ENCODE data around the gene PRR23B. TPM values are rescaled to one million over a fixed set of nuclear protein-coding genes. Genes with fewer than 3 reads are reported as not detected.
"Not testable (repeated sequence)": the region's sequence is repeated elsewhere in the genome, so short reads cannot be mapped to it uniquely, and the experiment has no call there.

PRR23B gene
- total RNA-seq: not detected

DNA sequence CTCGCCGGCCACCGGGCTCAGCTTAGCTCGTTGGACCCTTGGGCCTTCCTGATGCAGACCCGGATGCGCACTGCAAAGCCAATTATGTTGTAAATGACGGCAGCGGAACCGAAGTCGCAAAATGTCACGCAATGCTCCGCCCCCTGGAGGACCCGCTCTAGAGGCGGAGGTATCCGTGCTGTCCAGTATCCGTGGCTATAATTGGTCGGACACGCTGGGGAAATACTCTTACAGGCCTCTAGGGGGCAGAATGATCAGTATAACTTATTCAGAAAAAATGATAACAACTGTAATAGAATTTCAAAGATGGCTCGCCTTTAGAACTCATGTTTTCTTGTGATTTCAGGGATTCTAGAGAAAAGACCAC, at the start of gene PRR23B:
PRR23B (minus strand) TSS at position 59 of the 367 bp plus-strand sequence. CDS start 265 bp downstream, outside the sequence.
- Histone ChIP-seq H3K27ac (ENCODE audit: low read depth, low read length) (no peak within 1 kb of the TSS), H3K4me1 (ENCODE audit: control insufficient read depth in 3 of 3, insufficient read depth in 3 of 3, low read length in 3 of 3) (no peaks in the 10 kb centered on the region), H3K4me3 (ENCODE audit: low read length in 3 of 3) (no peak within 1 kb of the TSS), H3K9ac (ENCODE audit: low read depth in 1 of 3, low read length in 3 of 3) (no peak within 1 kb of the TSS), H3K27me3 (ENCODE audit: control insufficient read depth in 3 of 3, insufficient read depth in 3 of 3, low read length in 3 of 3) (peaks cover 0 to under 1% (median 0%) of the 10 kb centered on the region in 3 donors), H3K36me3 (ENCODE audit: control insufficient read depth in 3 of 3, insufficient read depth in 3 of 3, low read length in 3 of 3) (no peaks in the 10 kb centered on the region), H3K9me3 (ENCODE audit: control insufficient read depth in 3 of 3, low read length in 3 of 3) (no peaks in the 10 kb centered on the region)

DNA sequence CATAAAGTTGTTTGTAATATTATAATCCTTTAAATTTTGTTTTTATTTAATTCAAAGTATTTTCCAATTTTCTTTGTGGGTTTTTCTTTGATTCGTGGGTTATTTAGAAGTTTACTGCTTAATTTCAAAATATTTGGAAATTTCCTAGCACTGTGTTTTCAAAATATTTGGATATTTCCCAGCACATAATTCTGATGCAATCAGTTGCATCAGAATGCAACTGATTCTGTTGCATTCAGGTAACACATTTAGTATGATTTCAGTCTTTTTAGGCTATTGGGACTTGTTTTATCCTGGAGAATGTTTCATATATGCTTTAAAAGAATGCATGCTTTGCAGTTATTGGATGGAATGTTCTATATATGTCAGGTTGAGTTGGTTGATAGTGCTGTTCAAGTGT, 42.2 kb upstream of the PRR23B start:
- H3K27me3 ChIP-seq (ENCODE audit: control insufficient read depth in 3 of 3, insufficient read depth in 3 of 3, low read length in 3 of 3): no peaks in the 10 kb centered on the region
- no peak overlapping the region for H3K27ac ChIP-seq (ENCODE audit: low read depth, low read length)

DNA sequence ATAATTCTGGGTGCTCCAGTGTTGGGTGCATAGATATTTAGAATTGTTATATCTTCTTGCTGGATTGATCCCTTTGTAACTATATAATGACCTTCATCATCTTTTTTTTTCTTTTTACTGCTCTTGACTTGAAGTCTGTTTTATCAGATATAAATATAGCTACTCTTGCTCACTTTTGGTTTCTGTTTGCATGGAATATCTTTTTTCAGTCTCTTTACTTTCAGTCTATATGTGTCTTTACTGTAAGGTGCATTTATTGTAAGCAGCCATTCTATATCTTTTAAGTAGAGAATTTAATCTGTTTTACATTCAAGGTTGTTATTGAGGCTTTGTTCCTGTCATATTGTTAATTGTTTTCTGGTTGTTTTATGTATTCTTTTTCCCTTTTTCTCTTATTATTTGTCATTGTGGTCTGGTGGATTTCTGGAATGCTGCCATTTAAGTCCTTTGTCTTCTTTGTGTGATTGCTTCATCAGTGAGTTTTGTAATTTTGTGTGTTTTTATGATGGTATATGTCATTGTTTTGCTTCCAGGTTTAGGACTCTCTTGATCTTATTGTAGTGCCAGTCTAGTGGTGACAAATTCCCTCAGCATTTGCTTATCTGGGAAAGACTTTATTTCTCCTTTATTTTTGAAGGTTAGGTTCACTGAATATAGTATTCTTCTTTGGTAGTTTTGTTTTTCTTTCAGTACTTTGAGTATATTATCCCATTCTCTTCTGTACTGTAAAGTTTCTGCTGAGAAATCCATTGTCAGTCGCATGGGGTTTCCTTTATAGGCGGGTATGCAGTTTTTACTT, 32.3 kb upstream of the PRR23B start:
- Histone ChIP-seq H3K4me3 (ENCODE audit: low read length in 3 of 3) (no peak overlapping the region), H3K9me3 (ENCODE audit: control insufficient read depth in 3 of 3, low read length in 3 of 3) (peaks cover 3 to 7% (median 4%) of the 10 kb centered on the region in 3 donors), H3K36me3 (ENCODE audit: control insufficient read depth in 3 of 3, insufficient read depth in 3 of 3, low read length in 3 of 3) (no peaks in the 10 kb centered on the region), H3K9ac (ENCODE audit: low read depth in 1 of 3, low read length in 3 of 3) (no peak overlapping the region), H3K27ac (ENCODE audit: low read depth, low read length) (no peak overlapping the region), H3K27me3 (ENCODE audit: control insufficient read depth in 3 of 3, insufficient read depth in 3 of 3, low read length in 3 of 3) (no peaks in the 10 kb centered on the region), H3K4me1 (ENCODE audit: control insufficient read depth in 3 of 3, insufficient read depth in 3 of 3, low read length in 3 of 3) (no peaks in the 10 kb centered on the region)

More for the DNA sequence above, 42.2 kb upstream of the PRR23B start:
- H3K4me1 ChIP-seq (ENCODE audit: control insufficient read depth in 3 of 3, insufficient read depth in 3 of 3, low read length in 3 of 3): no peaks in the 10 kb centered on the region
- H3K9me3 ChIP-seq (ENCODE audit: control insufficient read depth in 3 of 3, low read length in 3 of 3): no peaks in the 10 kb centered on the region
- H3K4me3 ChIP-seq (ENCODE audit: low read length in 3 of 3): no peak overlapping the region
- H3K36me3 ChIP-seq (ENCODE audit: control insufficient read depth in 3 of 3, insufficient read depth in 3 of 3, low read length in 3 of 3): no peaks in the 10 kb centered on the region
- H3K9ac ChIP-seq (ENCODE audit: low read depth in 1 of 3, low read length in 3 of 3): no peak overlapping the region

DNA sequence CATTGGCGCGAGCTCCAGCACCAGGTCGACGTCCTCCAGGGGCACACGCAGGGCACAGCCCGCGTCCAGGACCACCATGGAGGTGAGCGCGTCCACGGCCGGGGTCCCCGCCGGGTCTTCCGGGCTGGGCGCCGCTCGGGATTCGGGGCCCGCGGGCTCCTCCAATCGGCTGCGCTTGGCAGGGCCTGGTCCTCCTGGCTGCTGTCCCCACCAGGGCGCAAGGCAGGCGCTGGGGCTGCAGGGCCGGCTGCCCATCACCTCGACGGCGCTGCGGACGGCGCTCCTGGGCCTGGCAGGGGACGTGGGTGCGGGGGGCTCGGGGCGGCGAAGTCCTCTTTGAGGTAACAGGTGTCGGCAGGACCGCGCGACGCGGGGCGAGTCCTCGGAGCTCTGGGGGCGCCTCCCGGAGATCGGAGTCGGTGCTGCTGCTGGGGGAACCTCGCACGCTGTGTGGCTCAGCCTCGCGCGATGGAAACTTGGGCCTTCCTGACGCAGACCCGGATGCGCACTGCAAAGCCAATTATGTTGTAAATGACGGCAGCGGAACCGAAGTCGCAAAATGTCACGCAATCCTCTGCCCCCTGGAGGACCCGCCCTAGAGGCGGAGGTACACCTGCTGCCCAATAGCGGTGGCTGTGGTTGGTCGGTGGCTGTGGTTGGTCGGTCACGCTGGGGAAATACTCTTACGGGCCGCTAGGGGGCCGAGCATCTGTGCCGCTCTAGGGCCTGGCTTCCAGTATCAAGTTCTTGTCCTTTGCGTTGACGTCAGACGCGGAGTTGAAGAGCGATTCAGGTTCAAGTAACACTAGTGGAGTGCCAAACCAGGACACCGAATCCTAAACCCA, 23.9 kb upstream of the PRR23B start, which contains the start of gene PRR23C:
PRR23C (minus strand) TSS at position 527 of the 845 bp plus-strand sequence; CDS start at position 255, 272 bp downstream.
- Histone ChIP-seq H3K27ac (ENCODE audit: low read depth, low read length) (no peak within 1 kb of the TSS), H3K9ac (ENCODE audit: low read depth in 1 of 3, low read length in 3 of 3) (no peak within 1 kb of the TSS), H3K27me3 (ENCODE audit: control insufficient read depth in 3 of 3, insufficient read depth in 3 of 3, low read length in 3 of 3) (no peaks in the 10 kb centered on the region), H3K36me3 (ENCODE audit: control insufficient read depth in 3 of 3, insufficient read depth in 3 of 3, low read length in 3 of 3) (no peaks in the 10 kb centered on the region), H3K4me1 (ENCODE audit: control insufficient read depth in 3 of 3, insufficient read depth in 3 of 3, low read length in 3 of 3) (no peaks in the 10 kb centered on the region), H3K9me3 (ENCODE audit: control insufficient read depth in 3 of 3, low read length in 3 of 3) (peaks cover 3 to 5% (median 4%) of the 10 kb centered on the region in 3 donors), H3K4me3 (ENCODE audit: low read length in 3 of 3) (no peak within 1 kb of the TSS)

DNA sequence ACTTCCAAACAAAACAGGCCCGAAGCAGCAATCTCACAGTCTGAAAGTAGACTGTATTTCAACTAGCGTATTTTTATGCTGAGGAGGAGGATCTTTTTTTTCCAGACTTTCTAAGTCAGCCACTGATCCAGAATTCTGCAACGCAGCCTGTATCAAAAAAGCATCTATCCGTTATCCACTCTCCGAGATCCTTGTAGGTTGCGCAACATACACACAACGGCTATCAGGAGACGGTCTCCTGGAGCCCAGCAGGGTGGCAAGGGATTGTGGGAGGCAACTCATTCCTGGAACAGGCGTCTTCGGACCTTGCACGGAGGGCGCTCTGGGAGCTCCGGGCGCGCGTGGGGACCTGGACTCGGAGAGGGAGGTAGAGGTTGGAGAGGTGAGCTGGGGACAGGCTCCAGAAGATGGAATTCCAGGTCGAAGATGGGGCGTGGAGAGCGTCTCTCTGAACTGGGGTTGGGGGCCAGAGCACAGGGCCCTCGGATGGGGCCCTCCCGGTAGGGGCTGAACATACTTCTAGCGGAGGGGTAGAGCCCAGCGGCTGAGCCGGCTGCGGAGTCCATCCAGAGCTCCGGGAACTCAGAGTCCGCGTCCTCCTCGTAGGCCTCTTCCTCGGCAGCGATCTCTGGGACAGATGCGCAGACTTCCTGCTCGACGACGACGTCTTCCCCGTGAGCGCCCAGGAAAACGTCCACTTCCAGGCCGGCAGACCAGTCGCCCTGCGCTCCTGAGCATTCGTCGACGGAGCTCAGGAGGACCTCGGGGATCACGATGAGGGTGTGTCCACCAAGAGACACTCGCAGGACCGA, 23.0 kb upstream of the PRR23B start:
- Histone ChIP-seq H3K9ac (ENCODE audit: low read depth in 1 of 3, low read length in 3 of 3) (no peak overlapping the region), H3K27me3 (ENCODE audit: control insufficient read depth in 3 of 3, insufficient read depth in 3 of 3, low read length in 3 of 3) (no peaks in the 10 kb centered on the region), H3K4me3 (ENCODE audit: low read length in 3 of 3) (no peak overlapping the region), H3K36me3 (ENCODE audit: control insufficient read depth in 3 of 3, insufficient read depth in 3 of 3, low read length in 3 of 3) (no peaks in the 10 kb centered on the region), H3K4me1 (ENCODE audit: control insufficient read depth in 3 of 3, insufficient read depth in 3 of 3, low read length in 3 of 3) (no peaks in the 10 kb centered on the region), H3K27ac (ENCODE audit: low read depth, low read length) (no peak overlapping the region), H3K9me3 (ENCODE audit: control insufficient read depth in 3 of 3, low read length in 3 of 3) (peaks cover 3 to 5% (median 4%) of the 10 kb centered on the region in 3 donors)

DNA sequence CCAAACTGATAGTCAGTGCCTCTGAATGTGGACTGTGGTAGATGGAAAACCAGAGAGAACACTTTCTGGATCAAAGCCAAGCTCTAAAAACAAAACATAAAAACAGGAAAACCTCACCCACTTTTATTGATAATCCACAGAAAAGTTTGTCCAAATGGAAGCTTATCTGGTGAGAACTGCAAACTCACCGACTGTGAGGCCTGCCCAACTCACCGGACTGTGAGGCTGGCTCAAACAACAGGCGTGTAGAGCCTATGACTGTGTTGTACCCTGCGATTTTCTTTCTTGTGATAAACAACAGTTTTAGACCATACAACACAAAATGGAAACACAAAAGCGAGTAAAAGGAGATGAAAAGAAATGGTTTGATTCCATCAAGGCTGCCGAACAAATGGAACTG, 16.8 kb upstream of the PRR23B start:
- Histone ChIP-seq H3K36me3 (ENCODE audit: control insufficient read depth in 3 of 3, insufficient read depth in 3 of 3, low read length in 3 of 3) (no peaks in the 10 kb centered on the region), H3K27ac (ENCODE audit: low read depth, low read length) (no peak overlapping the region), H3K4me1 (ENCODE audit: control insufficient read depth in 3 of 3, insufficient read depth in 3 of 3, low read length in 3 of 3) (no peaks in the 10 kb centered on the region), H3K27me3 (ENCODE audit: control insufficient read depth in 3 of 3, insufficient read depth in 3 of 3, low read length in 3 of 3) (no peaks in the 10 kb centered on the region), H3K4me3 (ENCODE audit: low read length in 3 of 3) (no peak overlapping the region), H3K9ac (ENCODE audit: low read depth in 1 of 3, low read length in 3 of 3) (no peak overlapping the region), H3K9me3 (ENCODE audit: control insufficient read depth in 3 of 3, low read length in 3 of 3) (no peaks in the 10 kb centered on the region)

DNA sequence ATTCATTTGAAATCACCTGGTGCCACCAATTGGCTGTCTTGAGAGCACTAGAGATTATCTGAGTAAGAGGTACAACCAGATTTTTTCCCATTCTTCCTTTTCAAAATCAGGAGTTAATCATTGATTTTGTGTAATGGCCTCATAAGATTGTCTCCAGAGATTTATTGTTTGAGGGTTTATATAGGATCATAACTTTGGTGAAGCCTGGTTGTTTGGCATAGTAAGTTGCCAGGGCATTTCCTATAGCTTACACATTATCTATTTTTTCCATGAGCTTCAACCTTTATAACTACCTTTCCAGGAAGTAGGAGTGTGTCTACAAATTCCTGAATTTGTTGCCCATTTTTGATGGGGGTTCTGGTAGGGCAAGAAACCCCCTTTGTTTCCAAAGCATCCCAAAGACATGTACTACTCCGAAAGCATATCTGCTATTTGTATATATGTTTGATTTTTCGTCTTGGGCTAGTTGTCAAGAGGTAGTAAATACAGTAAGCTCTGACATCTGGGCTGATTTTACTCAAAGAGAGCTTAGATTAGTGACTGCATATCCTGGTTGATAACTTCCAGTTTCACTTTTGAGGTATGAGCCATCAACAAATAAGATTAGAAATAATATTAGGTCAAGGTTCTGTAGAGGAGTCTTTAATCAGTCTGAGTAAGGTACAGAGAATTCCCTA, 11.7 kb upstream of the PRR23B start:
- Histone ChIP-seq H3K27ac (ENCODE audit: low read depth, low read length) (no peak overlapping the region), H3K36me3 (ENCODE audit: control insufficient read depth in 3 of 3, insufficient read depth in 3 of 3, low read length in 3 of 3) (no peaks in the 10 kb centered on the region), H3K9me3 (ENCODE audit: control insufficient read depth in 3 of 3, low read length in 3 of 3) (peaks cover 0 to 2% (median 0%) of the 10 kb centered on the region in 3 donors), H3K4me1 (ENCODE audit: control insufficient read depth in 3 of 3, insufficient read depth in 3 of 3, low read length in 3 of 3) (no peaks in the 10 kb centered on the region), H3K27me3 (ENCODE audit: control insufficient read depth in 3 of 3, insufficient read depth in 3 of 3, low read length in 3 of 3) (no peaks in the 10 kb centered on the region), H3K4me3 (ENCODE audit: low read length in 3 of 3) (no peak overlapping the region), H3K9ac (ENCODE audit: low read depth in 1 of 3, low read length in 3 of 3) (no peak overlapping the region)

DNA sequence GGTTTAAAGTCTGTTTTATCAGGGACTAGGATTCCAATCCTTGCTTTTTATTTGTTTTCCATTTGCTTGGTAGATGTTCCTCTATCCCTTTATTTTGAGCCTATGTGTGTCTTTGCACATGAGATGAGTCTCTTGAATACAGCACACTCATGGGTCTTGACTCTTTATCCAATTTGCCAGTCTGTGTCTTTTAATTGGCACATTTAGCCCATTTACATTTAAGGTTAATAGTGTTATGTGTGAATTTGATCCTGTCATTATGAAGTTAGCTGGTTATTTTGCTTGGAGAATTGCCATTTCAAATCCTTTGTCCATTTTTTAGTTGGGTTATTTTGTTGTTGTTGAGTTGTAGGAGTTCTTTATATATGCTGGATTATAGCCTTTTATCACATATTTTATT, 9.8 kb upstream of the PRR23B start:
- H3K4me3 ChIP-seq (ENCODE audit: low read length in 3 of 3); H3K27ac ChIP-seq (ENCODE audit: low read depth, low read length); H3K36me3 ChIP-seq (ENCODE audit: control insufficient read depth in 3 of 3, insufficient read depth in 3 of 3, low read length in 3 of 3); H3K9me3 ChIP-seq (ENCODE audit: control insufficient read depth in 3 of 3, low read length in 3 of 3); H3K9ac ChIP-seq (ENCODE audit: low read depth in 1 of 3, low read length in 3 of 3); H3K27me3 ChIP-seq (ENCODE audit: control insufficient read depth in 3 of 3, insufficient read depth in 3 of 3, low read length in 3 of 3); H3K4me1 ChIP-seq (ENCODE audit: control insufficient read depth in 3 of 3, insufficient read depth in 3 of 3, low read length in 3 of 3): not testable (repeated sequence)

DNA sequence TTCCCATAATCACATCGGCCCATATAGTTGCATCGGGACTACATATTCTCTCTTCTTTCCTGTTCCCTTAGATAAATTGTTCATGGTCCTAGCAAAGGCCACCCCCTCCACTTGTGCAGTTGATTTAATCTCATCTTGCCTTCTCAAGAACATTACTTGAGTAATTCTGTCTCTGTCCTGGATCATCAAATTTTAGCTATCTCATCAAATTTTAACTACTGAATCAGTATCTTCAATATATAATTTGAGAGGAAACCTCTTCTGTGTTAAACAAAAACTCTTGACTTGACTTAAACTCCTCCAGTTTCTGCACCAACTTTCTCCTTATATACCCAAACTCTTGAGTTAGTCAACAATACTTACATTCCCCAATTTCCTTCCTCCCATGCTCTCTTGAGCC, 4.2 kb upstream of the PRR23B start:
- Histone ChIP-seq H3K4me3 (ENCODE audit: low read length in 3 of 3) (no peak overlapping the region), H3K9ac (ENCODE audit: low read depth in 1 of 3, low read length in 3 of 3) (no peak overlapping the region), H3K36me3 (ENCODE audit: control insufficient read depth in 3 of 3, insufficient read depth in 3 of 3, low read length in 3 of 3) (no peaks in the 10 kb centered on the region), H3K9me3 (ENCODE audit: control insufficient read depth in 3 of 3, low read length in 3 of 3) (no peaks in the 10 kb centered on the region), H3K27me3 (ENCODE audit: control insufficient read depth in 3 of 3, insufficient read depth in 3 of 3, low read length in 3 of 3) (peaks cover 0 to 4% (median 0%) of the 10 kb centered on the region in 3 donors), H3K27ac (ENCODE audit: low read depth, low read length) (no peak overlapping the region), H3K4me1 (ENCODE audit: control insufficient read depth in 3 of 3, insufficient read depth in 3 of 3, low read length in 3 of 3) (no peaks in the 10 kb centered on the region)

Measured in skeletal muscle tissue (tissue), 4 donors.